GM12891 (cell line): ENCODE data around the gene ADCY3.

Experiments
- POLR2A ChIP-seq: IDR thresholded peaks from 2 replicates; pipeline ENCODE4 v1.6.1; 2011; ENCODE audit warnings: low read depth, low read length, control low read depth
- POLR2AphosphoS5 ChIP-seq: IDR thresholded peaks from 2 replicates; pipeline ENCODE4 v1.6.1; 2011; ENCODE audit warnings: low read depth, low read length, control low read depth
- SPI1 ChIP-seq: IDR thresholded peaks from 2 replicates; pipeline ENCODE4 v1.6.1; 2011; ENCODE audit warnings: low read depth, low read length, control low read depth

DNA sequence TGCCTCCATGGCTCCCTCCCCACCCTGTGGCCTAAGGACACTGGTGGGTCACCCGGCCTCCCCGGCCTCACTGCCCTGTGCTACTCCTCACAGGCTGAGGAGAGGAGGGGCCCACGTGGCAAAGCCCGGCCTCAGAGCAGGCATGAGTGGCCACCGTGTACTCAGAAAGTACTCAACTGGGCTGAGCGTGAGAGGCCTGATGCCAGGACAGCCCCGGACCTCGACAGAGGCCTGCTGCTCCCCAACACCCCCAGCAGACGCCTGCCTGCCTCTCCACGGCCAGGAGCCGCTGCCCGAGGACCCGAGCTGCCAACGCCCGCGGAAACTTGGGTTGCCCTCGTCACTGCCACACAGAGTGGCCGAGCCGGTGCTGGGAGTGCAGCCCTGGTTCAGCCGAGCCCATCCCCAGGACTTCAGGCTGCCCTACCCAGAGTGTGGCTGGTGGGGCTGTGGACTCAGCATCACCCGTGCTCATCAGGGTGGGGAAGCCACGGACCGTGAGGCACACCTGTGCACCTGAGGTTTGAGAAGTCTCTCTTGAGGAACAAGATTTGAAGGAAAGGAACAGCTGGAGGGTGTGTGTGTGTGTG is 67.5 kb downstream of the ADCY3 start:
- TF ChIP-seq SPI1 (no peak), POLR2A (no peak), POLR2AphosphoS5 (no peak)
